Ovary (tissue), 9 donors: ENCODE data around the gene HEXIM1. TPM values are rescaled to one million over a fixed set of nuclear protein-coding genes. Genes with fewer than 3 reads are reported as not detected.

Experiments used
- DNase-seq, 5 donors: peaks; one replicate each; pipeline ENCODE4 v3.0.0-alpha.2; 2019 to 2020
- H3K27ac ChIP-seq, 2 donors: fragments of 200-600 bp; one replicate each; pipeline versions ENCODE4 v1.5.1 to v1.8.0; 2019 to 2022
- H3K27me3 ChIP-seq: fragments of 200-600 bp; one replicate; pipeline ENCODE4 v1.8.0; 2022
- H3K36me3 ChIP-seq: fragments of 200-600 bp; sonication (generic); one replicate; pipeline ENCODE4 v1.5.1; 2019
- H3K4me1 ChIP-seq: one replicate; pipeline ENCODE4 v1.8.1; 2013; ENCODE audit warnings: mild to moderate bottlenecking, moderate library complexity; ENCODE audit not compliant: insufficient read depth
- H3K4me3 ChIP-seq: fragments of 200-600 bp; sonication (generic); one replicate; pipeline ENCODE4 v1.5.1; 2017
- H3K9me3 ChIP-seq, 2 donors: fragments of 200-600 bp in 1 of 2; sonication (generic) in 1 of 2; one replicate each; pipeline versions ENCODE4 v1.5.1 to v1.8.1; 2013 to 2019; ENCODE audit warnings: mild to moderate bottlenecking in 1 of 2, moderate library complexity in 1 of 2
- CTCF ChIP-seq, 3 donors: fragments of 450-650 bp in 2 of 3; fragments of 200-600 bp in 1 of 3; IDR thresholded peaks; one replicate each; pipeline versions ENCODE4 v1.5.1 to v1.8.0; 2016 to 2022; ENCODE audit warnings: antibody characterized with exemption in 3 of 3, mild to moderate bottlenecking in 1 of 3
- EP300 ChIP-seq: sonication (generic); formaldehyde crosslinking; IDR thresholded peaks from one replicate; pipeline ENCODE4 v1.6.1; 2017; ENCODE audit warnings: antibody characterized with exemption
- POLR2A ChIP-seq: fragments of 450-650 bp; IDR thresholded peaks from one replicate; pipeline ENCODE4 v1.6.1; 2017; ENCODE audit warnings: antibody characterized with exemption, mild to moderate bottlenecking, moderate library complexity
- WGBS, 3 donors: extraction: QIAGEN DNeasy Blood & Tissue Kit in 1 of 3; methylation state at CpG; one replicate each; pipeline versions ENCODE4 v1.1.5 to v1.1.7; 2013 to 2017; 5-methylcytosine and 5-hydroxymethylcytosine counted together
- intact Hi-C, 4 donors: fragments of 100-400 bp; cut with DNase I; formaldehyde crosslinking; loops; one replicate each; pipeline versions ENCODE4 v1.11.0 to v1.15.1; 2022 to 2023
- polyA plus RNA-seq, 2 donors: library from polyadenylated mRNA; stranded (reverse); fragments of 200-250 nt in 1 of 2; fragments of 350-450 nt in 1 of 2; fragmentation: Illumina TruSeq in 1 of 2; extraction: RNeasy Lipid Tissue Mini Kit (QIAGEN cat#74804) in 1 of 2; gene quantifications; one replicate each; pipeline ENCODE4 v1.2.3, GENCODE V29; 2013 to 2014
- total RNA-seq, 7 donors: library from RNA; depleted of rRNA in 2 of 7; stranded (reverse); fragments of >200 nt in 2 of 7; fragmentation: NEBNext Ultra II Directional in 3 of 7; extraction: Animal tissue kit (Norgen Biotek cat#: 25700) in 3 of 7; gene quantifications; one replicate each; pipeline versions ENCODE4 v1.1.0 to v1.2.4, GENCODE V29; 2016 to 2023
- donor health status: DM: no; HTN: no; CAD: no; lungs with moderate emphysema.
- donor health status: DM: no; HTN: no; CAD: no.
- donor health status: Bipolar disorder and iron deficiency.
- donor health status: DM: yes; HTN: yes; CAD: no.
- donor health status: DM: no; HTN: no; CAD: no.
- donor health status: DM: yes; HTN: yes; CAD: no.

HEXIM1 gene
- total and polyA plus RNA-seq, 9 donors: 14.4 to 37.8 (median 26.9) TPM

GRCh38 chr17:45160447-45161287, 12.4 kb downstream of the HEXIM1 start:
- WGBS, 3 donors: 0 to 1% (median 1%) methylated on average over 33 to 48 of the region's 48 CpGs
- TF ChIP-seq POLR2A: no peak
- TF ChIP-seq CTCF (IDR thresholded peaks at IDR 0.05): peak in 1 of 3 donors; percentile 20
- H3K4me1 ChIP-seq: peaks cover 13% of the 10 kb centered on the region
- H3K36me3 ChIP-seq: no peaks in the 10 kb centered on the region
- H3K9me3 ChIP-seq: no peaks in the 10 kb centered on the region
- DNase-seq: peak; percentile 74 to 86 (median 82)
- intact Hi-C loops: loop anchor here in 1 of 4 donors (1.0 to 2.0 kb wide), 2 partner anchors 11 to 26 kb away; partner anchors contain the start of gene ACBD4
- H3K27ac ChIP-seq: peak overlapping the region; percentile 93 to 99
- no peaks in the 10 kb centered on the region for H3K27me3 ChIP-seq
- H3K4me3 ChIP-seq: peak overlapping the region; percentile 90

GRCh38 chr17:45161288-45162024, 13.2 kb downstream of the HEXIM1 start, which contains the start of gene HEXIM2:
TSS of gene HEXIM2 (plus strand) at chr17:45161875. CDS start at chr17:45162794, 919 bp downstream.
- no peaks in the 10 kb centered on the region for H3K27me3 ChIP-seq
- peaks cover 13% of the 10 kb centered on the region for H3K4me1 ChIP-seq
- 0 to 1% (median 0%) methylated on average over 46 to 53 of the region's 53 CpGs for WGBS, 3 donors
- peak within 1 kb of the TSS; percentile 90 for H3K4me3 ChIP-seq
- H3K9me3 ChIP-seq: no peaks in the 10 kb centered on the region
- peak; percentile 96 to 99 (median 98) for DNase-seq
- TF ChIP-seq POLR2A (peak; percentile 99), EP300 (peak; percentile 74), CTCF (IDR thresholded peaks at IDR 0.05) (no peak)
- intact Hi-C loops: loop anchor here in 1 of 4 donors (1.0 to 2.0 kb wide), 2 partner anchors 12 to 27 kb away; partner anchors contain the start of gene ACBD4
- no peaks in the 10 kb centered on the region for H3K36me3 ChIP-seq
- H3K27ac ChIP-seq: peak within 1 kb of the TSS; percentile 93 to 99

- H3K27me3 ChIP-seq: no peaks in the 10 kb centered on the region
- peak; percentile 41 to 66 (median 61) for DNase-seq
- peaks cover 13% of the 10 kb centered on the region for H3K4me1 ChIP-seq
- peak overlapping the region in 1 of 2 donors; percentile 9 for H3K27ac ChIP-seq
- TF ChIP-seq POLR2A (no peak), CTCF (IDR thresholded peaks at IDR 0.05) (no peak), EP300 (no peak)
- H3K4me3 ChIP-seq: peak overlapping the region; percentile 9
- 50 to 57% (median 54%) methylated on average over 9 of the region's 9 CpGs for WGBS, 3 donors
- no peaks in the 10 kb centered on the region for H3K36me3 ChIP-seq
- H3K9me3 ChIP-seq: no peaks in the 10 kb centered on the region
- intact Hi-C loops: no loop called here
Observed at GRCh38 chr17:45162025-45162687, 13.9 kb downstream of the HEXIM1 start.

- Histone ChIP-seq H3K4me1 (peaks cover 5% of the 10 kb centered on the region), H3K27ac (no peak overlapping the region), H3K9me3 (no peaks in the 10 kb centered on the region), H3K36me3 (no peaks in the 10 kb centered on the region), H3K27me3 (no peaks in the 10 kb centered on the region), H3K4me3 (no peak overlapping the region)
- intact Hi-C loops: no loop called here
- TF ChIP-seq POLR2A: no peak
- no peak for DNase-seq
- 90 to 92% (median 90%) methylated on average over 7 of the region's 7 CpGs for WGBS, 3 donors
Observed at GRCh38 chr17:45164734-45165269, 16.5 kb downstream of the HEXIM1 start.
